ENCODE measurements around the gene CNNM2. TPM values are rescaled to one million over a fixed set of nuclear protein-coding genes. Genes with fewer than 3 reads are reported as not detected.

Gene CNNM2
- polyA plus RNA-seq, 4 donors: 0.45 to 18.0 (median 2.2) TPM

GRCh38 chr10:103067484-103067883 is 149.4 kb downstream of the CNNM2 start:
- FAIRE-seq (no peak), DNase-seq (peak; percentile 28 to 31)
- Histone ChIP-seq H3K4me3 (ENCODE audit: low read depth in 1 of 3, low read length in 3 of 3) (no peak overlapping the region), H3K4me1 (ENCODE audit: control insufficient read depth in 3 of 3, insufficient read depth in 2 of 3, low read depth in 1 of 3, low read length in 2 of 3) (no peaks in the 10 kb centered on the region), H3K9me3 (ENCODE audit: control insufficient read depth in 2 of 2, insufficient read depth in 1 of 2, low read depth in 1 of 2, low read length in 1 of 2) (no peaks in the 10 kb centered on the region), H3K27me3 (ENCODE audit: control insufficient read depth in 3 of 3, insufficient read depth in 3 of 3, low read length in 3 of 3) (no peaks in the 10 kb centered on the region), H3K27ac (ENCODE audit: low read depth in 1 of 3, low read length in 2 of 3) (no peak overlapping the region), H3K36me3 (ENCODE audit: control insufficient read depth in 3 of 3, insufficient read depth in 2 of 3, low read depth in 1 of 3, low read length in 3 of 3) (peaks cover 0 to 56% (median 3%) of the 10 kb centered on the region in 3 donors)
- 89 to 96% (median 95%) methylated on average over 2 of the region's 2 CpGs for WGBS, 3 donors

GRCh38 chr10:103067956-103068355 is 149.9 kb downstream of the CNNM2 start:
- Histone ChIP-seq H3K4me1 (ENCODE audit: control insufficient read depth in 3 of 3, insufficient read depth in 2 of 3, low read depth in 1 of 3, low read length in 2 of 3) (no peaks in the 10 kb centered on the region), H3K27me3 (ENCODE audit: control insufficient read depth in 3 of 3, insufficient read depth in 3 of 3, low read length in 3 of 3) (no peaks in the 10 kb centered on the region), H3K36me3 (ENCODE audit: control insufficient read depth in 3 of 3, insufficient read depth in 2 of 3, low read depth in 1 of 3, low read length in 3 of 3) (peaks cover 0 to 59% (median 3%) of the 10 kb centered on the region in 3 donors), H3K9me3 (ENCODE audit: control insufficient read depth in 2 of 2, insufficient read depth in 1 of 2, low read depth in 1 of 2, low read length in 1 of 2) (no peaks in the 10 kb centered on the region), H3K4me3 (ENCODE audit: low read depth in 1 of 3, low read length in 3 of 3) (no peak overlapping the region), H3K27ac (ENCODE audit: low read depth in 1 of 3, low read length in 2 of 3) (no peak overlapping the region)
- 87 to 94% (median 93%) methylated on average over 6 of the region's 6 CpGs for WGBS, 3 donors
- FAIRE-seq (no peak), DNase-seq (no peak)

GRCh38 chr10:103069453-103070331 is 151.6 kb downstream of the CNNM2 start:
- H3K27me3 ChIP-seq (ENCODE audit: control insufficient read depth in 3 of 3, insufficient read depth in 3 of 3, low read length in 3 of 3): no peaks in the 10 kb centered on the region
- peak overlapping the region in 1 of 3 donors; percentile 5 for H3K27ac ChIP-seq (ENCODE audit: low read depth in 1 of 3, low read length in 2 of 3)
- H3K4me3 ChIP-seq (ENCODE audit: low read depth in 1 of 3, low read length in 3 of 3): no peak overlapping the region
- peaks cover 0 to 55% (median 3%) of the 10 kb centered on the region in 3 donors for H3K36me3 ChIP-seq (ENCODE audit: control insufficient read depth in 3 of 3, insufficient read depth in 2 of 3, low read depth in 1 of 3, low read length in 3 of 3)
- FAIRE-seq (no peak), DNase-seq (peak; percentile 64 to 79)
- 39 to 46% (median 46%) methylated on average over 16 of the region's 16 CpGs for WGBS, 3 donors
- no peaks in the 10 kb centered on the region for H3K9me3 ChIP-seq (ENCODE audit: control insufficient read depth in 2 of 2, insufficient read depth in 1 of 2, low read depth in 1 of 2, low read length in 1 of 2)
- H3K4me1 ChIP-seq (ENCODE audit: control insufficient read depth in 3 of 3, insufficient read depth in 2 of 3, low read depth in 1 of 3, low read length in 2 of 3): no peaks in the 10 kb centered on the region

GRCh38 chr10:103072276-103072675 is 154.2 kb downstream of the CNNM2 start:
- H3K4me3 ChIP-seq (ENCODE audit: low read depth in 1 of 3, low read length in 3 of 3): no peak overlapping the region
- no peaks in the 10 kb centered on the region for H3K9me3 ChIP-seq (ENCODE audit: control insufficient read depth in 2 of 2, insufficient read depth in 1 of 2, low read depth in 1 of 2, low read length in 1 of 2)
- DNase-seq (no peak), FAIRE-seq (no peak)
- no peaks in the 10 kb centered on the region for H3K27me3 ChIP-seq (ENCODE audit: control insufficient read depth in 3 of 3, insufficient read depth in 3 of 3, low read length in 3 of 3)
- H3K36me3 ChIP-seq (ENCODE audit: control insufficient read depth in 3 of 3, insufficient read depth in 2 of 3, low read depth in 1 of 3, low read length in 3 of 3): peaks cover 0 to 59% (median 8%) of the 10 kb centered on the region in 3 donors
- H3K4me1 ChIP-seq (ENCODE audit: control insufficient read depth in 3 of 3, insufficient read depth in 2 of 3, low read depth in 1 of 3, low read length in 2 of 3): no peaks in the 10 kb centered on the region
- 96 to 98% (median 97%) methylated on average over 22 of the region's 22 CpGs for WGBS, 3 donors
- H3K27ac ChIP-seq (ENCODE audit: low read depth in 1 of 3, low read length in 2 of 3): no peak overlapping the region

- Histone ChIP-seq H3K27me3 (ENCODE audit: control insufficient read depth in 3 of 3, insufficient read depth in 3 of 3, low read length in 3 of 3) (no peaks in the 10 kb centered on the region), H3K36me3 (ENCODE audit: control insufficient read depth in 3 of 3, insufficient read depth in 2 of 3, low read depth in 1 of 3, low read length in 3 of 3) (peaks cover 0 to 63% (median 8%) of the 10 kb centered on the region in 3 donors), H3K4me1 (ENCODE audit: control insufficient read depth in 3 of 3, insufficient read depth in 2 of 3, low read depth in 1 of 3, low read length in 2 of 3) (no peaks in the 10 kb centered on the region), H3K4me3 (ENCODE audit: low read depth in 1 of 3, low read length in 3 of 3) (no peak overlapping the region), H3K27ac (ENCODE audit: low read depth in 1 of 3, low read length in 2 of 3) (no peak overlapping the region), H3K9me3 (ENCODE audit: control insufficient read depth in 2 of 2, insufficient read depth in 1 of 2, low read depth in 1 of 2, low read length in 1 of 2) (no peaks in the 10 kb centered on the region)
- DNase-seq (no peak), FAIRE-seq (no peak)
- WGBS, 3 donors: 95 to 98% (median 98%) methylated on average over 8 of the region's 8 CpGs
Measured at GRCh38 chr10:103072891-103073290, 154.8 kb downstream of the CNNM2 start.

GRCh38 chr10:103077020-103077419 is 158.9 kb downstream of the CNNM2 start:
- DNase-seq (no peak), FAIRE-seq (no peak)
- Histone ChIP-seq H3K27me3 (ENCODE audit: control insufficient read depth in 3 of 3, insufficient read depth in 3 of 3, low read length in 3 of 3) (no peaks in the 10 kb centered on the region), H3K4me1 (ENCODE audit: control insufficient read depth in 3 of 3, insufficient read depth in 2 of 3, low read depth in 1 of 3, low read length in 2 of 3) (no peaks in the 10 kb centered on the region), H3K4me3 (ENCODE audit: low read depth in 1 of 3, low read length in 3 of 3) (no peak overlapping the region), H3K36me3 (ENCODE audit: control insufficient read depth in 3 of 3, insufficient read depth in 2 of 3, low read depth in 1 of 3, low read length in 3 of 3) (peaks cover 2 to 59% (median 6%) of the 10 kb centered on the region in 3 donors), H3K27ac (ENCODE audit: low read depth in 1 of 3, low read length in 2 of 3) (no peak overlapping the region), H3K9me3 (ENCODE audit: control insufficient read depth in 2 of 2, insufficient read depth in 1 of 2, low read depth in 1 of 2, low read length in 1 of 2) (no peaks in the 10 kb centered on the region)
- WGBS, 3 donors: 96 to 98% (median 96%) methylated on average over 21 of the region's 21 CpGs

GRCh38 chr10:103077491-103078308 is 159.6 kb downstream of the CNNM2 start:
- no peak for FAIRE-seq
- H3K27ac ChIP-seq (ENCODE audit: low read depth in 1 of 3, low read length in 2 of 3): no peak overlapping the region

GRCh38 chr10:103078309-103078615 is 160.2 kb downstream of the CNNM2 start:
- no peaks in the 10 kb centered on the region for H3K4me1 ChIP-seq (ENCODE audit: control insufficient read depth in 3 of 3, insufficient read depth in 2 of 3, low read depth in 1 of 3, low read length in 2 of 3)
- H3K27ac ChIP-seq (ENCODE audit: low read depth in 1 of 3, low read length in 2 of 3): no peak overlapping the region
- no peaks in the 10 kb centered on the region for H3K27me3 ChIP-seq (ENCODE audit: control insufficient read depth in 3 of 3, insufficient read depth in 3 of 3, low read length in 3 of 3)
- H3K9me3 ChIP-seq (ENCODE audit: control insufficient read depth in 2 of 2, insufficient read depth in 1 of 2, low read depth in 1 of 2, low read length in 1 of 2): no peaks in the 10 kb centered on the region
- DNase-seq (no peak), FAIRE-seq (no peak)
- 90 to 95% (median 92%) methylated on average over 3 of the region's 3 CpGs for WGBS, 3 donors
- H3K36me3 ChIP-seq (ENCODE audit: control insufficient read depth in 3 of 3, insufficient read depth in 2 of 3, low read depth in 1 of 3, low read length in 3 of 3): peaks cover 2 to 56% (median 6%) of the 10 kb centered on the region in 3 donors
- no peak overlapping the region for H3K4me3 ChIP-seq (ENCODE audit: low read depth in 1 of 3, low read length in 3 of 3)

More at GRCh38 chr10:103077491-103078308, 159.6 kb downstream of the CNNM2 start:
- peaks cover 2 to 58% (median 6%) of the 10 kb centered on the region in 3 donors for H3K36me3 ChIP-seq (ENCODE audit: control insufficient read depth in 3 of 3, insufficient read depth in 2 of 3, low read depth in 1 of 3, low read length in 3 of 3)
- WGBS, 3 donors: 77 to 88% (median 85%) methylated on average over 16 of the region's 16 CpGs
- no peaks in the 10 kb centered on the region for H3K9me3 ChIP-seq (ENCODE audit: control insufficient read depth in 2 of 2, insufficient read depth in 1 of 2, low read depth in 1 of 2, low read length in 1 of 2)
- no peak overlapping the region for H3K4me3 ChIP-seq (ENCODE audit: low read depth in 1 of 3, low read length in 3 of 3)
- no peaks in the 10 kb centered on the region for H3K27me3 ChIP-seq (ENCODE audit: control insufficient read depth in 3 of 3, insufficient read depth in 3 of 3, low read length in 3 of 3)
- H3K4me1 ChIP-seq (ENCODE audit: control insufficient read depth in 3 of 3, insufficient read depth in 2 of 3, low read depth in 1 of 3, low read length in 2 of 3): no peaks in the 10 kb centered on the region
- DNase-seq: no peak

Measured in small intestine (tissue), 7 donors.